Measurements from ENCODE around the gene PCSK6. TPM values are rescaled to one million over a fixed set of nuclear protein-coding genes. Genes with fewer than 3 reads are reported as not detected.

Gene PCSK6
- total RNA-seq, 1 experiment from 2014 or later: 26.3 TPM

DNA sequence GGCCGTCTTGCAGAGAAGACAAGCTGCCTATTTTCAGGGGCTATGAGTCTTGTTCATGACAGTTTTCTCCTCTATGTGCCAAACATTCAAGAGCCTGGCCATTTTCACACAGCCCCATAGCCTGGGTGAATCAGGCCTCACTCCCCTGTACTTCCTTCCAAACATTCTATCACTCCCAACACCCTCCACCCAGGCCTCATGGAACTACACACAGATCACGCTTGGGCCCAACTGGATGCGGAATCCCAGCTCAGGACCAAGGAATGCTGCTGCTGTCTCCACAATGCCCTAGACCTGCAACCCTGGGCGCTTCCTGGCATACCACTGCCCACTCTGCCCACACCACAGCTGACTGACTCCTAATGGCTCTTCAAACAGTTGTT, 39.4 kb upstream of the PCSK6 start:
- ChIA-PET CTCF (no interaction called here), POLR2A (ENCODE audit: unreplicated experiment) (no interaction called here)
- Histone ChIP-seq H3K36me3 (ENCODE audit: low read depth) (no peaks in the 10 kb centered on the region), H3K9me2 (ENCODE audit: insufficient read depth) (no peaks in the 10 kb centered on the region), H3F3A (ENCODE audit: insufficient read depth, low read depth) (peaks cover 25% of the 10 kb centered on the region; the same call in 1 of the 2 replicates), H3K79me2 (ENCODE audit: low read depth) (no peaks in the 10 kb centered on the region), H2AFZ (no peak overlapping the region), H3K27me3 (ENCODE audit: insufficient read depth, low read depth) (no peaks in the 10 kb centered on the region), H3K9me3 (ENCODE audit: insufficient read depth, low read depth) (no peaks in the 10 kb centered on the region), H3K4me2 (no peak overlapping the region; the same call in 1 of the 2 replicates), H4K20me1 (ENCODE audit: insufficient read depth) (no peaks in the 10 kb centered on the region), H3K4me1 (replicated peaks; ENCODE audit: insufficient read depth) (peaks cover 25% of the 10 kb centered on the region), H3K27ac (no peak overlapping the region), H3K4me3 (no peak overlapping the region)
- DNase-seq: no peak
- TF ChIP-seq CTCF (conservative IDR thresholded peaks at IDR 0.05): no peak
- TF ChIP-seq EZH2 (IDR thresholded peaks at IDR 0.05; ENCODE audit: low read depth): no peak
- intact Hi-C loops (cut with micrococcal nuclease; ENCODE audit: unreplicated experiment): no loop called here
- no TSS peak for BruUV-seq (replicated peaks)

DNA sequence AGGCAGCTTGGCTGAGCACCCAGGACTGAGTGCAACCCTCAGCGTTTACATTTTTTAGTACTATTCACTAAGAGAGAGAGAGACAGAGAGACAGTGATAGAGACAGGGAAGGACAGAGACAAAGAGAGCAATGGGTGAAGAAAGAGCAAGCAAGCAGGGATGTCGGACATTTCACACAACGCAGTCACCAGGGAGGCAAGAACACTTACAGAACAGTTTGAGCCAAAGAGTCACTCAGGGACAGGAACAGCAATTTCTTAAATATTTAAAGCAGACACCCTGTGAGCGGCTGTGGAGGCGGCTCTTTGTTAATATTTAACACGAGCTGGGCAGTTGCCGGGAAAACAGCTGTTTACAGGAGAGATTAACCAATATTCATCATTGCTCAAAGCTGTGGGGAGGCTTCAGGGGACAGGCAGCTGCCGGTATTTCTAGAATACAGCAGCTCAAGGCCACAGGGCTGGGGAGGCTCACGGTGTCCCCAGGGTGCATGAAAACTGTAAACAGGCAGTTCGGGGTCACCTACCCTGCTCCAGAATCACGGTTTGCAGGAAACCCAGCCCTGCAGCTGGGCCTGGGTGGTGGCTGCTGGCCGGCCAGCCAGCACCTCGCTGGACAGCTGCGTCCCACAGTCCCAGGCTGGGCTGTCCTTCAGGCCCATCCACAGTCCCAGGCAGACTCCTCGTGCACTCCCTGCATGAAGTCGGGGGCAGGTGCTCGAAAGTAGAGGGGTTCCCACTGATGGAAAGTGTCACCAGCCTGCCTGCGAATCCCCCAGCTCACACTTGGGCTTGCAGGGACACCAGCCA, 38.8 kb upstream of the PCSK6 start:
- no peaks in the 10 kb centered on the region for H3K9me2 ChIP-seq (ENCODE audit: insufficient read depth)
- no peaks in the 10 kb centered on the region for H4K20me1 ChIP-seq (ENCODE audit: insufficient read depth)
- no peaks in the 10 kb centered on the region for H3K9me3 ChIP-seq (ENCODE audit: insufficient read depth, low read depth)
- H3K4me1 ChIP-seq (replicated peaks; ENCODE audit: insufficient read depth): peaks cover 25% of the 10 kb centered on the region
- POLR2A ChIA-PET (ENCODE audit: unreplicated experiment): no interaction called here
- no peak overlapping the region for H2AFZ ChIP-seq
- intact Hi-C loops (cut with micrococcal nuclease; ENCODE audit: unreplicated experiment): no loop called here
- H3K27ac ChIP-seq: no peak overlapping the region
- H3K79me2 ChIP-seq (ENCODE audit: low read depth): no peaks in the 10 kb centered on the region
- no peaks in the 10 kb centered on the region for H3K36me3 ChIP-seq (ENCODE audit: low read depth)
- CTCF ChIA-PET: no interaction called here
- no peaks in the 10 kb centered on the region for H3K27me3 ChIP-seq (ENCODE audit: insufficient read depth, low read depth)
- peaks cover 25% of the 10 kb centered on the region; the same call in 1 of the 2 replicates for H3F3A ChIP-seq (ENCODE audit: insufficient read depth, low read depth)
- no peak for DNase-seq
- BruUV-seq (replicated peaks): no TSS peak
- no peak overlapping the region for H3K4me3 ChIP-seq
- no peak overlapping the region for H3K4me2 ChIP-seq
- TF ChIP-seq EZH2 (IDR thresholded peaks at IDR 0.05; ENCODE audit: low read depth) (no peak), CTCF (conservative IDR thresholded peaks at IDR 0.05) (no peak)

- H4K20me1 ChIP-seq (ENCODE audit: insufficient read depth): no peaks in the 10 kb centered on the region
- no peak overlapping the region for H3K4me2 ChIP-seq
- H3K4me1 ChIP-seq (replicated peaks; ENCODE audit: insufficient read depth): peaks cover 36% of the 10 kb centered on the region
- TF ChIP-seq EZH2 (IDR thresholded peaks at IDR 0.05; ENCODE audit: low read depth) (no peak), CTCF (conservative IDR thresholded peaks at IDR 0.05) (no peak)
- no TSS peak for BruUV-seq (replicated peaks)
- H3K36me3 ChIP-seq (ENCODE audit: low read depth): no peaks in the 10 kb centered on the region
- H3K4me3 ChIP-seq: no peak overlapping the region
- no peak for DNase-seq
- ChIA-PET CTCF (no interaction called here), POLR2A (ENCODE audit: unreplicated experiment) (interaction anchor here (0.6 kb wide), 1 partner anchor 106 kb away, joined by 9 read pairs; no protein-coding TSS in a partner anchor)
- no peaks in the 10 kb centered on the region for H3K9me3 ChIP-seq (ENCODE audit: insufficient read depth, low read depth)
- peaks cover 33% of the 10 kb centered on the region; the same call in 1 of the 2 replicates for H3F3A ChIP-seq (ENCODE audit: insufficient read depth, low read depth)
- H3K9me2 ChIP-seq (ENCODE audit: insufficient read depth): no peaks in the 10 kb centered on the region
- H2AFZ ChIP-seq: no peak overlapping the region
- H3K79me2 ChIP-seq (ENCODE audit: low read depth): no peaks in the 10 kb centered on the region
- no peaks in the 10 kb centered on the region for H3K27me3 ChIP-seq (ENCODE audit: insufficient read depth, low read depth)
- intact Hi-C loops (cut with micrococcal nuclease; ENCODE audit: unreplicated experiment): no loop called here
- no peak overlapping the region for H3K27ac ChIP-seq
Observed at GRCh38 chr15:101526890-101527289, 37.4 kb upstream of the PCSK6 start.
